GM18867 (cell line): ENCODE results near the gene ZNF764.

Source experiments
- ATAC-seq: cut with Tn5 transposase; IDR thresholded peaks from one replicate; pipeline ENCODE4 v1.9.1; 2021; ENCODE audit warnings: mild to moderate bottlenecking, moderate library complexity; ENCODE audit not compliant: unreplicated experiment

The ZNF764 gene

GRCh38 chr16:30570636-30571444 lies 12.7 kb upstream of the ZNF764 start:
- no peak for ATAC-seq

GRCh38 chr16:30569746-30570635 lies 11.8 kb upstream of the ZNF764 start:
- no peak for ATAC-seq

- ATAC-seq, result no peak
These were observed 11.1 kb upstream of the ZNF764 start for GRCh38 chr16:30569281-30569680.

DNA sequence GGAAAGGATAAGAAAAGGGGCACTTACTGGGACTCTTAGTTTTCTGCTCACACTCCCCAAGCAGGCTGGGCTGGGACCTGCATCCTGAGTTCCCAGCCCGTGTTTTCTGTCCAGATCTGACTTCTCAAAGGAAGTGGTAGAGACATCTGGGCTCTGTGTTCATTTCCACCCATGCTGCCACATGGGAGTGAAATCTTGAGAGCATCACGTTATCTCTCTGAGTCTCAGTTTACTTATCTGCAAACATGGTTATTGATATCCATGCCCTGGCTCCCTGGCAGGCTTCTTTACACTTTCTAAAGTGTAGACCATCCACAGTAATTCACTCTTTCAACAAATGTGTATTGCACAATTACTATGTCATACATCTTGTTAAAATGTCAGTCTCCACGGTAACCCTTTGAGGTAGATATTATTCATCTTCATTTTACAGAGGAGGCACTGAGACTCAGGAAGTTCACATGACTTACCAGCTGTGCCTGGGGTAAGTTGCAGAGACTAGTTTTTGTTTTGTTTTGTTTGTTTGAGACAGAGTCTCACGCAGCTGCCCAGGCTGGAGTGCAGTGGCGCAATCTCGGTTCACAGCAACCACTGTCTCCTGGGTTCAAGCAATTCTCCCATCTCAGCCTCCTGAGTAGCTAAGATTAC lies 9.9 kb upstream of the ZNF764 start:
- ATAC-seq, result peak; percentile 36

GRCh38 chr16:30567160-30567990 lies 9.2 kb upstream of the ZNF764 start:
- no peak for ATAC-seq

GRCh38 chr16:30566531-30566930 lies 8.4 kb upstream of the ZNF764 start:
- ATAC-seq, result no peak

- ATAC-seq, result no peak
These were observed 7.8 kb upstream of the ZNF764 start for GRCh38 chr16:30565984-30566383.

GRCh38 chr16:30565526-30565925 lies 7.4 kb upstream of the ZNF764 start:
- ATAC-seq, result no peak

DNA sequence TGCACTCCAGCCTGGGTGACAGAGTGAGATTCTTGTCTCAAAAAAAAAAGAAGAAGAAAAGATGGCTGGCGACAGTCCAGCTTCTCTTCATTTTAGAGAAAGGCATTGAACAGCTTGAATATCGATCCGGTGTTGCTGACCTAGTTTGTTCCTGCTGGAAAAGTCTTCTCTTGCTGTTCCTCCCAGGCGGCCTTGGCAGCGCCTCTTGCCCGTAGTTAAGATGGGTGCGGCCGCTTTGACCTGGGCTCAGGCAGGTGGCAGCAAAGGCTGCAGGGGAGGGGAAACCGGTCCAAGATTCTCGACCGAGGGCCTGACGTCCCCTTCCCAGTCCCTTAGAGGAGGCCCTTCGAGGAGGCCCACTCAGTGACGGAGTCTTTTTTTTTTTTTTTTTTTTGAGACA lies 3.8 kb upstream of the ZNF764 start:
- no peak for ATAC-seq

DNA sequence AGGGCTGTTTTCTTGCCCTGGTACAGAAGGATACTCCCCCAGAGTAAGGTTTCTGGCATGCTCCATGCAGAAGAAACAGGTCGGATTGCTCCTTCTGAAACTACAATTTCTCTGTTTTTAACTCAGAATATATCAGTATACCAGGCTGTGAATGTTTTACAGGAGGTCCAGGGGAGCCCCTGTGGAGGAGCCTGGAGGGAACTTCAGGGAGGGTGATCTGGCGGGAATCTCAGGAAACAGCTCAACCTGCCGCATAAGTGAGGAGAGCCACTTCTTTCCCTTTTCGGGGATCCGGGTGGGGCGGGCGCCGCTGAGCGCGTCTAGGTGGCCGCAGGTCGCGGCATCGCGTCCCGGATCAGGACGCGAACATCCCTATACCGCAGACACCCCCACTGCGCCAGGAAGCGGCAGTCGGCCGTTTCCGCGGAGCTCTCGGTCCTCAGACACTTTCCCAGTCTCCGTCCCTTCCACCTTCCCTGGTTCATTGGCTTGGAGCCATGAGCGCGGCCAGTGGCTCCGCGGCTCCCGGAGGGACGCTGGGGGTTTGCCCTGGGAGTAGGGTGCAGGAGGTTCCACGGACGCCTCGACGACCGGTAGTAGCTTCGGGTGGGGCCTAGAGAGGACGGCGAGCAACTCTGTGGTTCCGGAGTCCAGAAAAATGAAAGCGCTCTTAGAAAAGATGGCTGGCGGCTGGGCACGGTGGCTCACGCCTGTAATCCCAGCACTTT lies 3.1 kb upstream of the ZNF764 start:
- no peak for ATAC-seq

- ATAC-seq, result no peak
These were observed 1.5 kb upstream of the ZNF764 start for GRCh38 chr16:30559690-30560089.

GRCh38 chr16:30558789-30559377 lies 709 bp upstream of the ZNF764 start:
- ATAC-seq, result no peak

DNA sequence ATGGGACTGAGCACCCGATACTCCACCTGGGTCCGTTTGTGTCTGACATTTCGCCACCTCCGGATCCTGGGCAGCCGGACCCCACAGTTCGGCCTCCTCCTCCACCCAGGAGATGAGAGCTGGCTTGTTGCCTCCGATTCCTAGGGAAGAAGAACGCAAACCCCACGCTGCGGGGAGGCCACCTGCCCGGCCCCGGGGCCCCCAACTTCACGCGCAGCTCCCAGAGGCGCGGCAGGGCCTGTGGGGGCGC lies 542 bp downstream of the ZNF764 start:
- ATAC-seq, result peak; percentile 10

- ATAC-seq, result no peak
These were observed 2.1 kb downstream of the ZNF764 start for GRCh38 chr16:30556125-30556473.

DNA sequence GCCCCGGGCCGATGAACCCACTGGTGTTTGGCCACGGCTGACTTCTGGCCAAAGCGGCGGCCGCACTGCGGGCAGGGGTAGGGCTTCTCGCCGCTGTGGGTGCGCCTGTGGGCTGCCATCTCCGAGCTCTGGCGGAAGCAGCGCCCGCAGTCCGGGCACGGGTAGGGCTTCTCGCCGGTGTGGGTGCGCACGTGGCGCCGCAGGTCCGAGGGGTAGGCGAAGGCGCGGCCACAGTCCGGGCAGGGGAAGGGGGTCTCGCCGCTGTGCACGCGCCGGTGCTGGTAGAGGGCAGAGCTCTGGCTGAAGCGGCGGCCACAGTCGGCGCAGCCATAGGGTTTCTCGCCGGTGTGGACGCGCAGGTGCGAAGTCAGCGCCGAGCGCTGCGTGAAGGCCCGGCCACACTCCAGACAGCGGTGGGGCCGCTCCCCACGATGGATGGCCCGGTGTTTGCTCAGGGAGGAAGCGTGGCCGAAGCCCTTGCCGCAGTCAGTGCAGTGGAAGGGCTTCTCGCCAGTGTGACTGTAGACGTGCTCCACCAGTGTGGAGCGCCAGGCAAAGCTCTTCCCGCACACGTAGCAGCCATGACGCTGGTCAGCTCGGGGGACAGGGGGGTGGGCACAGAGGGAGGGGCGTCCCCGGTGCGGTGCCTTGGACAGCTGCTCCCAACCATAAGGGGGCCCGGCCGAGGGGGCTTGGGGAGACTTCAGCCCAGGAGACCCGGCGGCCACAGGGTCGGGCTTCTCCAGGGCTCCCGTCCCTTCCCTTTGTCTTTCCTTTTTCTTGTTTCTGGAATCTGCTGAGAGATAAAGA lies 2.7 kb downstream of the ZNF764 start:
- ATAC-seq, result no peak

GRCh38 chr16:30554557-30555314 lies 3.4 kb downstream of the ZNF764 start:
- ATAC-seq, result no peak

DNA sequence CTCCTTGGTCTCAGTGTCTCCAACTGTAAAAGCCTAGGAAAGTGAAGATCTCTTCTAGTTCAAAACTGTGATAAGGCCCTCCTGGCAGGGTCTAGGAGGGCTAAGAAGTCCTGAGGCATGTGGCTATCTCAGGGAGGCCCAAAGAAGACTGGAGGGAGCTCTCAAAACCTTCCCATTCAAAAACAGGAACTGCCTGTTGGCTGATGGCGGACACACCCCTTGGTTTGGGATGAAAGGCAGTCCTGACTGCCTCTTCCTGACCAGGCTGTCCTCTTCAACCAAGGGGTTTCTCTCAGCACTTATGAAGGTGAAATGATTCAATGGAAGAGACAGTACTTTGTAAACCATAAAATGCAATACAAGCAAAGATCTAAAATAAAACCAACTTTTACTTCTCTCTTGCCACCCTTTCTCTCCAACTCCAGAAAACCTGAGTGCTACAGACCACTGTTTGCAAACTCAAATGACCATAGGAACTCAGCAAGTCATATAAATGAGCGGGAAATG lies 4.7 kb downstream of the ZNF764 start:
- no peak for ATAC-seq

DNA sequence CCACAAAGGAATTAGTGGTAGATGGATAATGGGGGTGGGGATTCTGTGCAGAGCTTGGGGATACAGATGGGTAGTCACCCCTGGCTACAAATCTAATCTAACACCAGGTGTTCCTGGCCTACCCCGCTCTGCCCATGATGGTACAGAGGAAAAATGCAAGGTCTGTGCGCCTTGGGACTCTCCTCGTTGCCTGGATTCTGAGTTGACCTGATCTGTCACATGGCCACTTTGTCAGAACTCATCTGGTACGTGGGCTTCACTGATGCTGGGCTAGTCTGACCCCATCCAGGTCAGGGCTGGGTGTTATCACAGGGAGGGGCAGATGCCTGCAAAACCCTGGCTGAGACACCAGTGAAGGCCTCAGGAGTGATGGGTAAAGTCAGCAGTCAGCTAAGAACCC lies 5.2 kb downstream of the ZNF764 start:
- ATAC-seq, result no peak
